ENCODE results near the gene TK2.
"Not testable (repeated sequence)": the region's sequence is repeated elsewhere in the genome, so short reads cannot be mapped to it uniquely, and the experiment has no call there.

TK2 gene

DNA sequence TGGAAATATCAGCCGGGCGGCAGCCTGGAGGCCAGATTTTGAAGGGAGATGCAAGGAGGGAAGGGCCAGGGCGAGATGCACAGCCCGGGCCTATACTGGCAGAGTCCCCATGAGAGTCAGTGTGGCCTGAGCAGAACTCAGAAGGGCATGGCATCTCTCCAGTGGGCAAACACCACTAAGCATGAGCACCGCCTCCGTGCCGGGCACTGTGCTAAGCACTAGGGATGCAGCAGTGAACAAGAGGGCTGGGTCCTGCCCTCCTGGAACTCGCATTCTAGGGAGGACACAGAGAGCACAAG is 33.5 kb downstream of the TK2 start:
- Histone ChIP-seq H2AFZ (ENCODE audit: low read length) (no peak overlapping the region), H3K4me3 (ENCODE audit: low read length) (peak overlapping the region; percentile 10; the same call in 1 of the 2 replicates), H3K79me2 (ENCODE audit: low read length) (peaks cover 32% of the 10 kb centered on the region), H3K9ac (ENCODE audit: low read length) (peak overlapping the region; percentile 69), H3K9me3 (replicated peaks; ENCODE audit: insufficient read depth, low read length) (no peaks in the 10 kb centered on the region), H3K27me3 (replicated peaks; ENCODE audit: insufficient read depth, low read length) (no peaks in the 10 kb centered on the region), H3K27ac (ENCODE audit: low read length) (peak overlapping the region; percentile 96), H4K20me1 (ENCODE audit: insufficient read depth, low read length) (no peaks in the 10 kb centered on the region), H3K36me3 (replicated peaks; ENCODE audit: insufficient read depth, low read length) (no peaks in the 10 kb centered on the region), H3K9me2 (replicated peaks; ENCODE audit: insufficient read depth, low read length) (no peaks in the 10 kb centered on the region), H3F3A (ENCODE audit: insufficient read depth, low read length) (peaks cover 35% of the 10 kb centered on the region), H3K4me2 (ENCODE audit: low read depth, low read length) (peak overlapping the region; percentile 52; the same call in 1 of the 2 replicates), H3K4me1 (ENCODE audit: low read length) (peaks cover 52% of the 10 kb centered on the region)
- no peak for DNase-seq
- no peak for TF ChIP-seq EZH2 (optimal IDR thresholded peaks at IDR 0.05; ENCODE audit: low read depth, low read length)
- no peak for TF ChIP-seq EZH2phosphoT487 (IDR thresholded peaks at IDR 0.05; ENCODE audit: low read length)
- TF ChIP-seq, protein P1, sequence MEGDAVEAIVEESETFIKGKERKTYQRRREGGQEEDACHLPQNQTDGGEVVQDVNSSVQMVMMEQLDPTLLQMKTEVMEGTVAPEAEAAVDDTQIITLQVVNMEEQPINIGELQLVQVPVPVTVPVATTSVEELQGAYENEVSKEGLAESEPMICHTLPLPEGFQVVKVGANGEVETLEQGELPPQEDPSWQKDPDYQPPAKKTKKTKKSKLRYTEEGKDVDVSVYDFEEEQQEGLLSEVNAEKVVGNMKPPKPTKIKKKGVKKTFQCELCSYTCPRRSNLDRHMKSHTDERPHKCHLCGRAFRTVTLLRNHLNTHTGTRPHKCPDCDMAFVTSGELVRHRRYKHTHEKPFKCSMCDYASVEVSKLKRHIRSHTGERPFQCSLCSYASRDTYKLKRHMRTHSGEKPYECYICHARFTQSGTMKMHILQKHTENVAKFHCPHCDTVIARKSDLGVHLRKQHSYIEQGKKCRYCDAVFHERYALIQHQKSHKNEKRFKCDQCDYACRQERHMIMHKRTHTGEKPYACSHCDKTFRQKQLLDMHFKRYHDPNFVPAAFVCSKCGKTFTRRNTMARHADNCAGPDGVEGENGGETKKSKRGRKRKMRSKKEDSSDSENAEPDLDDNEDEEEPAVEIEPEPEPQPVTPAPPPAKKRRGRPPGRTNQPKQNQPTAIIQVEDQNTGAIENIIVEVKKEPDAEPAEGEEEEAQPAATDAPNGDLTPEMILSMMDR (IDR thresholded peaks at IDR 0.05; ENCODE audit: low read length): no peak

GRCh38 chr16:66515596-66516508 is 34.1 kb downstream of the TK2 start:
- peaks cover 46% of the 10 kb centered on the region for H3K4me1 ChIP-seq (ENCODE audit: low read length)
- no peaks in the 10 kb centered on the region for H3K36me3 ChIP-seq (replicated peaks; ENCODE audit: insufficient read depth, low read length)
- no peaks in the 10 kb centered on the region for H3K27me3 ChIP-seq (replicated peaks; ENCODE audit: insufficient read depth, low read length)
- H3K4me3 ChIP-seq (ENCODE audit: low read length): peak overlapping the region; percentile 10; the same call in 1 of the 2 replicates
- peak overlapping the region; percentile 52; the same call in 1 of the 2 replicates for H3K4me2 ChIP-seq (ENCODE audit: low read depth, low read length)
- DNase-seq: peak; percentile 63
- peak overlapping the region; percentile 96 for H3K27ac ChIP-seq (ENCODE audit: low read length)
- TF ChIP-seq EZH2 (optimal IDR thresholded peaks at IDR 0.05; ENCODE audit: low read depth, low read length): no peak
- TF ChIP-seq, protein P1 (IDR thresholded peaks at IDR 0.05; ENCODE audit: low read length): peak; percentile 52
- no peak overlapping the region for H2AFZ ChIP-seq (ENCODE audit: low read length)
- peak overlapping the region; percentile 69 for H3K9ac ChIP-seq (ENCODE audit: low read length)
- H3K9me3 ChIP-seq (replicated peaks; ENCODE audit: insufficient read depth, low read length): no peaks in the 10 kb centered on the region
- H3K9me2 ChIP-seq (replicated peaks; ENCODE audit: insufficient read depth, low read length): no peaks in the 10 kb centered on the region
- peaks cover 26% of the 10 kb centered on the region for H3K79me2 ChIP-seq (ENCODE audit: low read length)
- H4K20me1 ChIP-seq (ENCODE audit: insufficient read depth, low read length): no peaks in the 10 kb centered on the region
- H3F3A ChIP-seq (ENCODE audit: insufficient read depth, low read length): peaks cover 29% of the 10 kb centered on the region

GRCh38 chr16:66514980-66515595 is 34.8 kb downstream of the TK2 start:
- not testable (repeated sequence) for H3K9me3 ChIP-seq (replicated peaks; ENCODE audit: insufficient read depth, low read length); DNase-seq; H3K4me3 ChIP-seq (ENCODE audit: low read length); H3K27me3 ChIP-seq (replicated peaks; ENCODE audit: insufficient read depth, low read length); H3K36me3 ChIP-seq (replicated peaks; ENCODE audit: insufficient read depth, low read length); H3K27ac ChIP-seq (ENCODE audit: low read length); H3K9me2 ChIP-seq (replicated peaks; ENCODE audit: insufficient read depth, low read length); H4K20me1 ChIP-seq (ENCODE audit: insufficient read depth, low read length); H3K4me2 ChIP-seq (ENCODE audit: low read depth, low read length); H2AFZ ChIP-seq (ENCODE audit: low read length)
- Histone ChIP-seq H3K79me2 (ENCODE audit: low read length) (peaks cover 26% of the 10 kb centered on the region), H3K4me1 (ENCODE audit: low read length) (peaks cover 39% of the 10 kb centered on the region), H3K9ac (ENCODE audit: low read length) (0 out of 2 replicates have a peak overlapping the region, but pooled peaks have one; percentile 18), H3F3A (ENCODE audit: insufficient read depth, low read length) (peaks cover 21% of the 10 kb centered on the region)

- peaks cover 20% of the 10 kb centered on the region for H3F3A ChIP-seq (ENCODE audit: insufficient read depth, low read length)
- not testable (repeated sequence) for H3K27me3 ChIP-seq (replicated peaks; ENCODE audit: insufficient read depth, low read length); H3K27ac ChIP-seq (ENCODE audit: low read length); H3K36me3 ChIP-seq (replicated peaks; ENCODE audit: insufficient read depth, low read length); H3K9ac ChIP-seq (ENCODE audit: low read length); H3K4me3 ChIP-seq (ENCODE audit: low read length); H4K20me1 ChIP-seq (ENCODE audit: insufficient read depth, low read length); H3K9me3 ChIP-seq (replicated peaks; ENCODE audit: insufficient read depth, low read length); H3K9me2 ChIP-seq (replicated peaks; ENCODE audit: insufficient read depth, low read length); H3K4me2 ChIP-seq (ENCODE audit: low read depth, low read length); DNase-seq; H2AFZ ChIP-seq (ENCODE audit: low read length)
- peaks cover 32% of the 10 kb centered on the region for H3K4me1 ChIP-seq (ENCODE audit: low read length)
- peaks cover 20% of the 10 kb centered on the region for H3K79me2 ChIP-seq (ENCODE audit: low read length)
Observed at GRCh38 chr16:66514391-66514790, 35.5 kb downstream of the TK2 start.

Measured in MM.1S (cell line).